ENCODE results near the gene ATP6V0E1. TPM values are rescaled to one million over a fixed set of nuclear protein-coding genes. Genes with fewer than 3 reads are reported as not detected.

Gene ATP6V0E1
- total RNA-seq, 1 experiment from 2014 or later = 332 TPM

DNA sequence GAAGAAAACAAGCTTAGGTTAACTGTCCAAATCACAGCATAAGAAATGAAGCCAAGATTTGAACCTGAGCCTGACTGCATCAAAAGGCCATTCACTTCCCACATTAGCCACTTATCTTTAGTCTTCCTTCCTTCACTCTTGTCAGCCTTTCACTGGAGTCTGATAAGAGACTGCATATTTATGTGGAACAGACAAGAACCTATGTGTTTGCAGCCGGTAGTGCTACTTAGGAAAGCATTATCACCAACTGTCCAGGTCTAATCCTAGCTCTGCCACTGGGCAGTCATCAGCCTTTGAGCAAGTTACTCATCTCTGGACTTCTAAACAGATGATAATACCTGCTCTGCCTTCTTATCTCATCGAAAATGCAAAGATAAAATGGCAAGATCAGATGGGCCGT is 12.1 kb upstream of the ATP6V0E1 start:
- H3K27ac ChIP-seq (ENCODE audit: low read length) = no peak overlapping the region
- ATAC-seq (no peak), DNase-seq (ENCODE audit: low read depth, low spot score) (no peak)
- H3K4me1 ChIP-seq (ENCODE audit: control insufficient read depth, insufficient read depth, low read length) = no peaks in the 10 kb centered on the region
- H3K27me3 ChIP-seq (ENCODE audit: control insufficient read depth, insufficient read depth, low read length) = no peaks in the 10 kb centered on the region
- no peaks in the 10 kb centered on the region for H3K9me3 ChIP-seq (ENCODE audit: control insufficient read depth, insufficient read depth, low read depth, low read length)
- TF ChIP-seq TCF7L2 (IDR thresholded peaks at IDR 0.05; ENCODE audit: low read depth, low read length) = no peak
- TF ChIP-seq POLR2AphosphoS5 (IDR thresholded peaks at IDR 0.05; ENCODE audit: low read depth, low read length) = no peak
- TF ChIP-seq, protein P1, sequence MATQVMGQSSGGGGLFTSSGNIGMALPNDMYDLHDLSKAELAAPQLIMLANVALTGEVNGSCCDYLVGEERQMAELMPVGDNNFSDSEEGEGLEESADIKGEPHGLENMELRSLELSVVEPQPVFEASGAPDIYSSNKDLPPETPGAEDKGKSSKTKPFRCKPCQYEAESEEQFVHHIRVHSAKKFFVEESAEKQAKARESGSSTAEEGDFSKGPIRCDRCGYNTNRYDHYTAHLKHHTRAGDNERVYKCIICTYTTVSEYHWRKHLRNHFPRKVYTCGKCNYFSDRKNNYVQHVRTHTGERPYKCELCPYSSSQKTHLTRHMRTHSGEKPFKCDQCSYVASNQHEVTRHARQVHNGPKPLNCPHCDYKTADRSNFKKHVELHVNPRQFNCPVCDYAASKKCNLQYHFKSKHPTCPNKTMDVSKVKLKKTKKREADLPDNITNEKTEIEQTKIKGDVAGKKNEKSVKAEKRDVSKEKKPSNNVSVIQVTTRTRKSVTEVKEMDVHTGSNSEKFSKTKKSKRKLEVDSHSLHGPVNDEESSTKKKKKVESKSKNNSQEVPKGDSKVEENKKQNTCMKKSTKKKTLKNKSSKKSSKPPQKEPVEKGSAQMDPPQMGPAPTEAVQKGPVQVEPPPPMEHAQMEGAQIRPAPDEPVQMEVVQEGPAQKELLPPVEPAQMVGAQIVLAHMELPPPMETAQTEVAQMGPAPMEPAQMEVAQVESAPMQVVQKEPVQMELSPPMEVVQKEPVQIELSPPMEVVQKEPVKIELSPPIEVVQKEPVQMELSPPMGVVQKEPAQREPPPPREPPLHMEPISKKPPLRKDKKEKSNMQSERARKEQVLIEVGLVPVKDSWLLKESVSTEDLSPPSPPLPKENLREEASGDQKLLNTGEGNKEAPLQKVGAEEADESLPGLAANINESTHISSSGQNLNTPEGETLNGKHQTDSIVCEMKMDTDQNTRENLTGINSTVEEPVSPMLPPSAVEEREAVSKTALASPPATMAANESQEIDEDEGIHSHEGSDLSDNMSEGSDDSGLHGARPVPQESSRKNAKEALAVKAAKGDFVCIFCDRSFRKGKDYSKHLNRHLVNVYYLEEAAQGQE (IDR thresholded peaks at IDR 0.05; ENCODE audit: insufficient read depth in 1 of 2, low read depth in 2 of 2, low read length in 1 of 2) = no peak
- no peak for TF ChIP-seq SIN3A (IDR thresholded peaks at IDR 0.05; ENCODE audit: borderline replicate concordance, insufficient read depth, low read depth, low read length)
- TF ChIP-seq, protein P2, sequence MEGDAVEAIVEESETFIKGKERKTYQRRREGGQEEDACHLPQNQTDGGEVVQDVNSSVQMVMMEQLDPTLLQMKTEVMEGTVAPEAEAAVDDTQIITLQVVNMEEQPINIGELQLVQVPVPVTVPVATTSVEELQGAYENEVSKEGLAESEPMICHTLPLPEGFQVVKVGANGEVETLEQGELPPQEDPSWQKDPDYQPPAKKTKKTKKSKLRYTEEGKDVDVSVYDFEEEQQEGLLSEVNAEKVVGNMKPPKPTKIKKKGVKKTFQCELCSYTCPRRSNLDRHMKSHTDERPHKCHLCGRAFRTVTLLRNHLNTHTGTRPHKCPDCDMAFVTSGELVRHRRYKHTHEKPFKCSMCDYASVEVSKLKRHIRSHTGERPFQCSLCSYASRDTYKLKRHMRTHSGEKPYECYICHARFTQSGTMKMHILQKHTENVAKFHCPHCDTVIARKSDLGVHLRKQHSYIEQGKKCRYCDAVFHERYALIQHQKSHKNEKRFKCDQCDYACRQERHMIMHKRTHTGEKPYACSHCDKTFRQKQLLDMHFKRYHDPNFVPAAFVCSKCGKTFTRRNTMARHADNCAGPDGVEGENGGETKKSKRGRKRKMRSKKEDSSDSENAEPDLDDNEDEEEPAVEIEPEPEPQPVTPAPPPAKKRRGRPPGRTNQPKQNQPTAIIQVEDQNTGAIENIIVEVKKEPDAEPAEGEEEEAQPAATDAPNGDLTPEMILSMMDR (IDR thresholded peaks at IDR 0.05) = no peak
- no peak overlapping the region for H3K4me3 ChIP-seq (ENCODE audit: low read depth in 2 of 2, low read length in 2 of 2)
- POLR2A ChIA-PET = interaction anchor here (0.5 kb wide), 1 partner anchor 13 kb away, joined by 13 read pairs; no protein-coding TSS in a partner anchor
- BruUV-seq (replicated peaks) = no TSS peak
- intact Hi-C loops (cut with micrococcal nuclease; ENCODE audit: unreplicated experiment) (loop anchor here (10.0 kb wide), 1 partner anchor 233 kb away; no protein-coding TSS in a partner anchor), in situ Hi-C loops (cut with HindIII; ENCODE audit: low pct_unique_long_range_greater_than_20kb, low sequenced_read_pairs) (no loop called here)
- CTCF ChIA-PET = no interaction called here
- 0 out of 2 replicates have a peak, but pooled peaks cover 3% of the 10 kb centered on the region for H3K36me3 ChIP-seq (ENCODE audit: control insufficient read depth, insufficient read depth, low read length)

DNA sequence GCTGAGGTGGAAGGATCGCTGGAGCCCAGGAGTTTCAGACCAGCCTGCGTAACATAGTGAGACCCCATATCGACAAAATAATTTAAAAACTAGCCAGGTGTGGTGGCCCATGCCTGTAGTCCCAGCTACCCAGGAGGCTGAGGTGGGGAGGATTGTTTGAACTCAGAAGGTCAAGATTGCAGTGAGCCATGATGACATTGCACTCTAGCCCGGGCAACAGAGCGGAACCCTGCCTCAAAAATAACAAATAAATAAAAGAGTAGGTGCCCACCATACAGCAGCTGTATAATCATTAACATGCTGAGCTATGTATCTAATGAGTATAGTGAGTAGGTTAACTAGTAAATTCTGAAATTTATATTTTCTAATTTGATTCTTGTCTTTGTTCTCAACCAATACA is 11.0 kb upstream of the ATP6V0E1 start:
- no peak overlapping the region for H3K27ac ChIP-seq (ENCODE audit: low read length)
- DNase-seq (ENCODE audit: low read depth, low spot score) (no peak), ATAC-seq (no peak)
- H3K36me3 ChIP-seq (ENCODE audit: control insufficient read depth, insufficient read depth, low read length) = 0 out of 2 replicates have a peak, but pooled peaks cover 3% of the 10 kb centered on the region
- BruUV-seq (replicated peaks) = no TSS peak
- in situ Hi-C loops (cut with HindIII; ENCODE audit: low pct_unique_long_range_greater_than_20kb, low sequenced_read_pairs) (no loop called here), intact Hi-C loops (cut with micrococcal nuclease; ENCODE audit: unreplicated experiment) (loop anchor here (10.0 kb wide), 1 partner anchor 232 kb away; no protein-coding TSS in a partner anchor)
- ChIA-PET CTCF (no interaction called here), POLR2A (no interaction called here)
- TF ChIP-seq TCF7L2 (IDR thresholded peaks at IDR 0.05; ENCODE audit: low read depth, low read length) = no peak
- no peaks in the 10 kb centered on the region for H3K27me3 ChIP-seq (ENCODE audit: control insufficient read depth, insufficient read depth, low read length)
- no peaks in the 10 kb centered on the region for H3K9me3 ChIP-seq (ENCODE audit: control insufficient read depth, insufficient read depth, low read depth, low read length)
- no peak overlapping the region for H3K4me3 ChIP-seq (ENCODE audit: low read depth in 2 of 2, low read length in 2 of 2)
- no peaks in the 10 kb centered on the region for H3K4me1 ChIP-seq (ENCODE audit: control insufficient read depth, insufficient read depth, low read length)

DNA sequence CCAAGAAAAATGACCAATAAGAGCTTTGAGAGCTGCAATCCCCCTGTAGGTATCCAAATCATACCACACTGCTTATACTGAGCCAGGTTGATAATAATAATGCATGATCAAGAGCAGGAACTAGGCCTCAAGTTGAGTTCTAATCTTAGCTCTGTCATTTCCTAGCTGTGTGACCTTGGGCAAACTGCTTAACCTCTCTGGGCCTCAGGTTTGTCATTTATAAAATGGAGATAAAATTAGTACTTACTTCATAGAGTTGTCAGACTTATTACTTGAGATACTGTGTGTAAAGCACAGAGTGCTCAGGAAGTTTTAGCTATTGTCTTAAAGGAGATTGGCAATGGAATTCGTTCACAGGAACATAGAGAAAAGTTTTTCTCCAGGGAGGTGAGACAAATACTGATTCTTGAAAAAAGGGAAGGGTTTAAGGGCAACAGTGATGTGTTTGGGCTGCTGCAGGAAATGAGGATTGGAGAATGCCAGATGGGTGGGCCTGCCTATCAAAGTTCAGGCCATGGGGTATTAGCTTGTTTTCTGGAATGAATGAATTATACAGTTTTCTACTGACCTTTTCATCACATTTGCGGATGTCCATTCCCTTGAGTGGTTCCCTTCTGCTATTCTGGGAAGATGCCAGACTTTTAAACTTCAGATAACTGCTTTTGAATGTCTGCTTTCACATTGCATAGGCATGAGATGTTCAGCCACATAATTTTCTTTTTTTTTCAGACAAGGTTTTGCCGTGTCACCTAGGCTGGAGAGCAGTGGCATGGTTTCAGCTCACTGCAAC is 10.2 kb upstream of the ATP6V0E1 start:
- no TSS peak for BruUV-seq (replicated peaks)
- H3K27me3 ChIP-seq (ENCODE audit: control insufficient read depth, insufficient read depth, low read length) = no peaks in the 10 kb centered on the region
- intact Hi-C loops (cut with micrococcal nuclease; ENCODE audit: unreplicated experiment) (loop anchor here (10.0 kb wide), 1 partner anchor 231 kb away; no protein-coding TSS in a partner anchor), in situ Hi-C loops (cut with HindIII; ENCODE audit: low pct_unique_long_range_greater_than_20kb, low sequenced_read_pairs) (no loop called here)
- H3K4me3 ChIP-seq (ENCODE audit: low read depth in 2 of 2, low read length in 2 of 2) = no peak overlapping the region
- H3K4me1 ChIP-seq (ENCODE audit: control insufficient read depth, insufficient read depth, low read length) = no peaks in the 10 kb centered on the region
- TF ChIP-seq, protein P1 (IDR thresholded peaks at IDR 0.05; ENCODE audit: insufficient read depth in 1 of 2, low read depth in 2 of 2, low read length in 1 of 2) = no peak
- TF ChIP-seq TCF7L2 (IDR thresholded peaks at IDR 0.05; ENCODE audit: low read depth, low read length) (no peak), POLR2AphosphoS5 (IDR thresholded peaks at IDR 0.05; ENCODE audit: low read depth, low read length) (no peak), SIN3A (IDR thresholded peaks at IDR 0.05; ENCODE audit: borderline replicate concordance, insufficient read depth, low read depth, low read length) (no peak)
- TF ChIP-seq, protein P2 (IDR thresholded peaks at IDR 0.05) = no peak
- POLR2A ChIA-PET = interaction anchor here (0.6 kb wide), 1 partner anchor 356 kb away, joined by 7 read pairs; no protein-coding TSS in a partner anchor
- CTCF ChIA-PET = interaction anchor here (0.6 kb wide), 1 partner anchor 170 kb away, joined by 4 read pairs; no protein-coding TSS in a partner anchor
- ATAC-seq (no peak), DNase-seq (ENCODE audit: low read depth, low spot score) (no peak)
- no peak overlapping the region for H3K27ac ChIP-seq (ENCODE audit: low read length)
- H3K9me3 ChIP-seq (ENCODE audit: control insufficient read depth, insufficient read depth, low read depth, low read length) = no peaks in the 10 kb centered on the region
- no peaks in the 10 kb centered on the region for H3K36me3 ChIP-seq (ENCODE audit: control insufficient read depth, insufficient read depth, low read length)
